Vagina (tissue), 2 donors: ENCODE measurements around the gene NFIX.

Experiments used
- POLR2A ChIP-seq, 2 donors: fragments of 450-650 bp; IDR thresholded peaks; one replicate each; pipeline ENCODE4 v1.6.1; 2017; ENCODE audit warnings: antibody characterized with exemption in 2 of 2, mild to moderate bottlenecking in 2 of 2, moderate library complexity in 2 of 2
- POLR2AphosphoS5 ChIP-seq, 2 donors: sonication (generic); formaldehyde crosslinking; IDR thresholded peaks; one replicate each; pipeline ENCODE4 v1.9.0; 2017; ENCODE audit warnings: antibody characterized with exemption in 2 of 2, mild to moderate bottlenecking in 2 of 2, low read depth in 1 of 2; ENCODE audit not compliant: insufficient read depth in 1 of 2
- TF ChIP-seq, protein P1 (sequence below), 3 experiments: fragments of 450-650 bp in 2 of 3; fragments of 200-600 bp in 1 of 3; sonication (generic) in 1 of 3; IDR thresholded peaks; one replicate each; pipeline ENCODE4 v1.5.1; 2017 to 2019; ENCODE audit warnings: antibody characterized with exemption in 3 of 3, mild to moderate bottlenecking in 2 of 3, moderate library complexity in 2 of 3

DNA sequence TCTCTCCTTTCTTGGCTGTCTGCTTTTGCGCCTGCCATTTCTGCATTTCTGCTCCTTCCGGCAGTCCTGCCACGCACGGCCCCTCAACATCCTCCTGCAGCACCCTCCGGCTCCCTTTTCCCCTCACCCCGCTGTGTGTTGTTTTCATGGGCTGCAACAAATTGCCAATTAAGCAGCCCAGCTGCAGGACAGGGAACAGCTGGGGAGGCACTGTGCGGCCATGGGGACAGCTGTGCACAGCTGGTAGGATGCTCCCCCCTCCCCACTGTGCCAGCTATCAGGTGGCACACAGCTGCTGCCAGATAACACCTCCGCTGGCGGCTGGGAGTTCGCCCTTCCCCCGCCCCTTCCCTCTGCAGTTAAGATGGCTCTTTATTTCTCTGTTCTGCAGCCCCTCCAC lies 82.0 kb downstream of the NFIX start:
- TF ChIP-seq, protein P1, sequence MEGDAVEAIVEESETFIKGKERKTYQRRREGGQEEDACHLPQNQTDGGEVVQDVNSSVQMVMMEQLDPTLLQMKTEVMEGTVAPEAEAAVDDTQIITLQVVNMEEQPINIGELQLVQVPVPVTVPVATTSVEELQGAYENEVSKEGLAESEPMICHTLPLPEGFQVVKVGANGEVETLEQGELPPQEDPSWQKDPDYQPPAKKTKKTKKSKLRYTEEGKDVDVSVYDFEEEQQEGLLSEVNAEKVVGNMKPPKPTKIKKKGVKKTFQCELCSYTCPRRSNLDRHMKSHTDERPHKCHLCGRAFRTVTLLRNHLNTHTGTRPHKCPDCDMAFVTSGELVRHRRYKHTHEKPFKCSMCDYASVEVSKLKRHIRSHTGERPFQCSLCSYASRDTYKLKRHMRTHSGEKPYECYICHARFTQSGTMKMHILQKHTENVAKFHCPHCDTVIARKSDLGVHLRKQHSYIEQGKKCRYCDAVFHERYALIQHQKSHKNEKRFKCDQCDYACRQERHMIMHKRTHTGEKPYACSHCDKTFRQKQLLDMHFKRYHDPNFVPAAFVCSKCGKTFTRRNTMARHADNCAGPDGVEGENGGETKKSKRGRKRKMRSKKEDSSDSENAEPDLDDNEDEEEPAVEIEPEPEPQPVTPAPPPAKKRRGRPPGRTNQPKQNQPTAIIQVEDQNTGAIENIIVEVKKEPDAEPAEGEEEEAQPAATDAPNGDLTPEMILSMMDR (IDR thresholded peaks at IDR 0.05), result no peak
- TF ChIP-seq POLR2AphosphoS5 (IDR thresholded peaks at IDR 0.05; ENCODE audit: insufficient read depth in 1 of 2, low read depth in 1 of 2), result no peak
- TF ChIP-seq POLR2A (IDR thresholded peaks at IDR 0.05), result no peak
